T47D (cell line): ENCODE measurements around the gene SLC2A13.
A peak's percentile ranks its signal among the peaks of the same experiment; 100 is the strongest.

Source experiments
- DNase-seq, 2 experiments: peaks; one replicate each; pipeline versions ENCODE4 v3.0.0 to v3.0.0-alpha.2; 2011 to 2012; ENCODE audit warnings: low read depth in 1 of 2, low spot score in 1 of 2
- JUND ChIP-seq: IDR thresholded peaks from 2 replicates; pipeline ENCODE4 v1.6.1; 2012; ENCODE audit warnings: low read depth
- in situ Hi-C: cut with HindIII; loops from 2 replicates; pipeline ENCODE4 v1.10.0; 2016; ENCODE audit warnings: low sequenced_read_pairs, low pct_unique_long_range_greater_than_20kb

SLC2A13 gene

DNA sequence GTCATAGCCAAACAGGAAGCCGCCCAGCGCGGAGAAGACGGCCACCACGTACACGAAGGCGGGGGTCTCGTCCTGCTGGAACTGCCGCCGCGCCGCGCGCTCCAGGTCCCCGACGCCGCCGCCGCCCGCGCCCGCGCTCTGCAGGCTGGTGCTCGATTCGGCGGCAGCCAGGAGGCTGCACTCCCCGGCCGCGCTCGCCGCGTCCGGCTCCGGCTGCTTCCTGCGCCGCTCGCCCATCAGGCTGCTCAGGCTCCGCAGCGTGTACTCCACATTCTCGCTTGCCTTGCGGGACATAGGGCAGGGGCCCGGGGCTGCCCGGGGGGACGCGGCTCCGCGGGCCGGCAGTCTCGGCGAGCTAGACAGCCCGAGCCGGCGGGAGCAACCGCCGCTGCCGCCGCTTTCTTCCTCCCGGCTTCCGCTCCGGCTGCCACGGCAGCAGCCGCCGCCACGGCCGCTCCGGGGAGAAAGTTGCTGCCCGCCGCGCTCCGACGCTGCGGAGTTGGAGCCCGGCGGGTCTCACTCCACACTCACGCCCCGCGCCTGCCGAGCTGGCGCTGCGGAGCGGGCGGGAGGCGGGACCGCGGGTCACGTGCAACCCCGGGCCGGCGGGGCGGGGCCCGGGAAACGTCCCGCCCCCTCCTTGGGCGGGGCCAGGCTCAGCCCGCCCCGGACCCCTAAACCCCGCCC lies at the start of gene SLC2A13:
Gene SLC2A13, minus strand, starts transcription at position 567 of the 687 bp plus-strand sequence. Its CDS starts 273 bp downstream, at position 294.
- TF ChIP-seq JUND = no peak
- DNase-seq = peak; percentile 86 to 93
- in situ Hi-C loops = no loop called here

DNA sequence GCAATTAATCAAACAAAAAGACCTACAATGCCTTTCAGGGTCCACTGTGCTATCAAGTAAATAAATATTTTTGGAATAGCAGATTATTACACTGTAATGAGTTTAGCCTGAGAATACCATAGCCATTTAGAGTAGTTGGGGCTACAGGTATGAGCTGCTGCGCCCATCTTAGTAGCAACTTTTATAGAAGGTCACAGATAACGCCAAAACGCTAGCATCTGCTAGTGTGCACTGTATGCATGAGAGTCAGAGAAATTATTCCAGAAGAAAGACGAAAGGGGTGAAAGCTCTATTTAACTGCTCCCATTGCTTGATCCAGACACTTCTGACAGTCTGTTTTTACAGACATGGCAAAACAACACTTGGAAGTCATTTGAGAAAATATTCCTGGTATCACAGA lies 48.5 kb upstream of the SLC2A13 start:
- no peak for DNase-seq
- in situ Hi-C loops = no loop called here
- no peak for TF ChIP-seq JUND

DNA sequence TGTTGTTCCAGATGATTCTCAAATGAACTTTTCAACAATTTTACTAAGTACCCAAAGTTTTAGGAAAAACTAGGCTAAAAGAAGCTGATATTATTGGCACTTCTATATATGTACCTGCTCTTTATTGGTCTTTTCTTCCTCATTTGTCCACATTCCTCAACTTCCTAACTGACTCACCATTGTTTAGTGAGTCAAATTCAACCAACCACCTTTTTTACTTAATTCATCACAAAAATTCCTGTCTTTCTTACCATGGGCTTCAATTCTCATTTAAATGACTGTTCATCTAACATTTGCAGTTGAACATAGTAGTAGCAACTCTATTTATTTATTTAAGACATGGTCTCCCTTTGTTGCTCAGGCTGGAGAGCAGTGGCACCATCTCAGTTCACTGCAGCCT lies 47.6 kb upstream of the SLC2A13 start:
- no peak for TF ChIP-seq JUND
- in situ Hi-C loops = no loop called here
- no peak for DNase-seq

DNA sequence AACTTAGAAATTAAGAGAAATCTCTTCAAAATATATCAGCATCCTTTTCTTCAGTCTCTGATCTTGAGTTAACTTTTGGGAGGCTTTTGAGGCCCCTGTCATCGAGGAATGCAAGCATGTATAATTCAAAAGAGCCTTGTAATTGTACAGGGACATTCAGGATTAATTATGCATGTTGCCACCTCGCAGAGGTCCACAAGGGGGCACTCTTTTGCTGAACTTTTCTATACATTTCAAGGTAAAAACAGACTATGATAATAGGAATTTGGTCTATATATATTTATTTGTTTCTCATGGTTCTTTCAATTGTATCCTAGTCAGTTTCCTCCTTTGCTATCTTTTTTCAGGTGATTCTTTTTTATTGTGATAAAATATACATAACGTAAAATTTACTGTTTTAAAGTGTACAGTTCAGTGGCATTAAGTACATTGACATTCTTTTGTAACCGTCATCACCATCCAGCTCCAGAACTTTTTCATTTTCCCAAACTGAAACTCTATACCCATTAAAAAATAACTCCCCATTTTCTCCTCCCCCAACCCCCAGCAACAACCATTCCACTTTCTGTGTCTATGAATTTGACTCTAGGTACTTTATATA lies 47.0 kb upstream of the SLC2A13 start:
- in situ Hi-C loops = no loop called here
- DNase-seq = peak in 1 of 2 experiments; percentile 74

DNA sequence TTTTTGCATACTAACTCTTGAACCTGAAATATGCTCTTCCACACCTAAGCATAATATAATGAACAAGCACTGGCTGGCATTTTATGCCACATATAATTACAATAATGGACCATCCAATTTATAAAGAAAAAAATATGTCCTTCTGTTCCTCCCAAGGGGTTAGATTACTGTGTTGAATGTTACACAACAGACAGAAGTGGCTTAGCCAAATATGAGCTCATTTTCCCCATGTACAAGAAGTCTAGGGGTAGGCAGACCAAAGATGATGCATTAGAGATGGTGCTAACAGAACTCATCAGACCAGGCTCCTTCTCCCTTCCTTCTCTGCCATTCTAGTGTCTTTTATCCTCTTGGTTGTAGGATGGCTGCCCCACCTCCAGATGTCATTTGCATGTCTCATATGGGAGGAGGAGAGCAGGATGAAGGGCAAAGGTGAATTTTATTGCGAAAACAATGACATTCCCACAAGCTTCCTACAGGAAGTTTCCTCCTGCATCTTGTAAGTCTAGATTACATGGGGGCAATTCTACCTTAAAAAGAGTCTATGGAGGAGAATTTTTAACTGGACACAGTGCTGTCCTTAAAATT lies 43.9 kb upstream of the SLC2A13 start:
- DNase-seq = no peak
- in situ Hi-C loops = no loop called here
- no peak for TF ChIP-seq JUND

More for the DNA sequence above, 47.0 kb upstream of the SLC2A13 start:
- TF ChIP-seq JUND = no peak

DNA sequence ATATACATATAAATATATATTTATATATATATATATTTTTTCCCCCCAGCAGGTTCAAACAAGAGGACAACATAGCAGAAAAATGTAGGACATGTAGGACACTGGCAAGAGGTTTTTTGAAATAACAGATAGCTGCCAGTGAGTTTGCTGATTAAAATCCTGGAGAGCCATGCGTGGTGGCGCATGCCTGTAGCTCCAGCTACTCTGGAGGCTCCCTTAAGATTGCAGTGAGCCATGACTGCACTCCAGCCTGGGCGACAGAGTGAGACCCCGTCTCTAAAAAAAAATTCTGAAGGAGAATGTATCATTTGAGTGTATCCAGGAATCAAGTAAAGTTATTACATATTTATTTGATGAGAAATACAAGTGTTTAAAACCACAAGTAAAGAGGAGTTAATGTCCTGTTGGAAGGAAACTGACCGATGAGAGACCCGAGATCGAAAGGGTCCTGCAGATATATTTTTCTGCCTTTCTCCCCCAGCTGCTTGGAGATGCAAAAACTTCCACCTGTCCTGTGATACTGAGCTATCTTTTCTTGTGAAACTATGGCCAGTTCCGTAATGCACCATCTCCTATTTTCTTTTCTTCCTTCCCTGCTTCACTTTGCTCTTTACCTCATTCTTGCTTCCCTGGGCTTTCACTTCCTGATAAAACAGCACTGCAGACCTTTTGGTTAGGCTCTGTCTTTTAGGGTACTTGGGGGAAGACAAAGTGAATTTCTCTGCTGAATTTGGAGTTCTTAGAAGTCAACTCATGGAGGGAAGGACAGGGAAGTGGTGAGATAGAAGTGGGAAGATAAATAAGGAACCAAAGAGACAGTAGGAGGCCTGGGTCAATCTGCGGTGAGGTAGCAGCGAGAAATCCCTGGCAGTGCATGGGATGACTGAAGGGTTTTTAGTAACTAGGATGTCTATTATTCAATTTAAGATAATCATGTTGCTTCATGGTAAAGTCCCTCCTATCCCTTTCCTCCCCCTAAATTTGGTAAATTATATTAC lies 41.2 kb upstream of the SLC2A13 start:
- no peak for DNase-seq
- no peak for TF ChIP-seq JUND
- in situ Hi-C loops = no loop called here

DNA sequence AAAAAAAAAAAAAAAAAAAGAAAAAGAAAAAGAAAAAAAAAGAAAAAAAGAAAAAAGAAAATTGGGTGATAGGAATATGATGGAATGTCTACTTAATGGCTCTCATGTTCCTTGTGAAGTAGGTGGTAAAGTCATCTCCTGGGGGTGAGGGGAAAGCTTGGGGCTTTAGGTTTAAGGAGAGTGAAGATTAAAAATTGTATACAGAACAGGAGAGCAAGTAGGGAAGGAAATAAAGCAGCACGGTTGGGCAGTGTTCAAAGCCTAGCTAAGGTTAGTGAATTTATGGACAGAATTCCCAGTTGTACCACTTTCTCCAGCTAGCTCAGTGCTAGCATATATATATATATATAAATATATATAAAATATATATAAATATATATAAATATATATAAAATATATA lies 40.0 kb upstream of the SLC2A13 start:
- no peak for DNase-seq
- in situ Hi-C loops = no loop called here
- no peak for TF ChIP-seq JUND

DNA sequence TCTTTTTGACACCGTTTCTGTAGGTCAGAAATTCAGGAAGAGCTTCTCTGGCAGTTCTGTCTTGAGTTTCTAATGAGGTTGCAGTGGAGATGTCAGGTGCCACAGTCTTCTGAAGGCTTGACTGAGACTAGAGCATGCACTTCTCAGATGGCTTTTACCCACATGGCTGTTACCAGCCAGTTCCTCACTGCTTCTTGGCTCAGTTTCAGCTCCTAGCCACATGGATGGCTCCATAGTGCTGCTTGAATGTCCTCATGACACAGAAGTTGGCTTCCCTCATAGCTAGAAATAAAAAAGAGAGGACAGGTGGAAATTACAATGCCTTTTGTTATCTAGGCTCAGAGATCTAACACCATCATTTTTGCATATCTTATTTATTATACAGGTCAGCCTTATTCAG lies 38.1 kb upstream of the SLC2A13 start:
- DNase-seq = peak in 1 of 2 experiments; percentile 18
- in situ Hi-C loops = no loop called here
- TF ChIP-seq JUND = no peak

DNA sequence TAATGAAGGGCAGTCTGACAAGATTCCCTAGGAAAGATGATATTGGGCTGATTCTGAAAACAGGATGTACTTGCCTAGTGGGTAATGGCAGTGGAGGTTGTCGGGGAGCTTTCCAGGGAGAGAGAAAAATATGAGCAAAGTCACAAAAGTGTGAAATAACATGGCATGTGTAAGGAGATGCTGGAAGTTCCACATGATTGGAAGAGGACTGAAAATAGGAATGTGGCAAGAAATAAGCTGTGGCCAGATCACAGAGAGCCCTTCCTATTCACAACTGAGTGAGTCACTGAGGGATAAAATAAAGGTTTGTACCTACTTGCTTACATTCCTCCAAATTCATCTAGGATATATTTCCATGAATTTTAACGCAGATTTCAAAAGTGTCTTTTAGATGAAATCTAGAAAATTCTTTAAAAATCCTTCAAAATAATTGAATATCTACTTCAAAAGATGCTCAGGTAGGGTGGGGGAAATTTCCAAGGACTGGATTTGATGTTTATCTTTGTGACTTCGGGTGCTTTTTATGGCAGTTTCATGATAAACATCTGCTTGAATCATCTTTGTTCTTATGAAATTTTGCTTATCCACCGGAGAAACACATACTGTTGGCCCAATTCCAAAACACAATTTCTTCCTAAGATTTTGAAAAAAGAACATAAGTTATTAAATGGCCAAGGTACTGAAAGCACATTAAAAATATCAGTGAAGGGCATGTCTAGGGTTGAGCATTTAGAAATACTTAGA lies 36.3 kb upstream of the SLC2A13 start:
- TF ChIP-seq JUND = no peak
- in situ Hi-C loops = no loop called here
- no peak for DNase-seq

DNA sequence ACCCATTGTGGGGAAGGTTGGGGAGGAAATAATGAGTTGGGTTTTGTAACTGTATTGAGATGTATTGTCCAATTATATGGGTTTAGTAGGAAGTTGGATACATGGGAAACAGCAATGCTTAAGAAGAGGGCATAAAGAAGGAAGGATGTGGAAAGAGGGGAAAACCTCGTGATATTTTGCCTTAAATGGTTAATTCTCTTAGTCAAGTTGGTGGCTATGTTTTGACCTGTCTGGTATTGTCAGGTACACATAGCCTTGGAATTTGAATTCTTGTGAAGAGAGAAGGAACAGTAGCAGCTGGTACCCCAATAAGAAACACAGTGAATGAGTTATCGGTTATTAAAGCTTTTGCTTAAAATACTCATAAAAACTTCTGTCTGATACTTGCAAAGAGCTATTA lies 32.6 kb upstream of the SLC2A13 start:
- no peak for DNase-seq
- in situ Hi-C loops = no loop called here
- no peak for TF ChIP-seq JUND

DNA sequence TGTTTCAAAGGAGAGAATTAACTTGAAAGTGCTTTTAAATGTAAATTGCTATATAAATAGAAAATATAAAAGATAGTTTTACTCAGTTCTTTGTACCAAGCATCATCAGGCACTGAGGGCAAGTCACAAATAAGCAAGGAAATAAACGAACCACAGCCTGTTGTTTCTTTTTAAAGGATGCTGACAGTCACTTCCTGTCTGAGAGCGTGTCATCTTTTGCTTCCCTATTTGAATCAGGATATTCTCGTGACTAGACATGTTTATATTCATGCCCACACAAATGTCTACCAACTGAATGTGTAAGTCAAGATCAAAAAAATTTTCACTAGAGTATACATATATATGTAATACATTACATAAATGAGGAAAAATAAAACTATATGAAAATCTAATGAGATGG lies 31.4 kb upstream of the SLC2A13 start:
- in situ Hi-C loops = no loop called here
- DNase-seq = no peak
- TF ChIP-seq JUND = no peak

DNA sequence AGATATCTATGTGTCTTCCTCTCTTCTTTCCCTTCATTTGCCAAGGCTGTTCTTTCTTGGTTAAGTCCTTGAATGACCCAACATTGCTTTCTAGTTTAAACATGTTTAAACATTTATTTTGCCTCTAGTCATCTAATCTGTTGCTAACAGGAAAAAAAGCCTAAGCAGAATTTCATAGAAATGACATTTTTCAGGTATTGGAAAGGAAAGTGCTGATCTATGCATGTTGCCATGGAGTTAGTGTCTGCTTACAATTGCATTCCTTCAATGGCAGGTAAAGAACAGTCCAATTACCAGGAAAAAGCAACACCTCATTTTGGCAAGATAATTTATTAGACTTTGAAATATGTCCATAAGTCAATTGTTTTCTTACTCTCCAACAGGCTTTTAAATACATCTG lies 21.5 kb upstream of the SLC2A13 start:
- no peak for TF ChIP-seq JUND
- in situ Hi-C loops = no loop called here

More for the DNA sequence above, 21.5 kb upstream of the SLC2A13 start:
- no peak for DNase-seq
